HG03060 (cell line): Measurements from ENCODE around the gene TTLL12.
"Not testable (repeated sequence)": the region's sequence is repeated elsewhere in the genome, so short reads cannot be mapped to it uniquely, and the experiment has no call there.

Source experiments
- ATAC-seq: cut with Tn5 transposase; IDR thresholded peaks from one replicate; pipeline ENCODE4 v1.9.1; 2021; ENCODE audit warnings: low read depth, moderate number of reproducible peaks; ENCODE audit not compliant: unreplicated experiment

Gene TTLL12

GRCh38 chr22:43157874-43158546, 28.9 kb downstream of the TTLL12 start:
- ATAC-seq, result no peak

- ATAC-seq, result no peak
Measured at GRCh38 chr22:43156413-43156812, 30.5 kb downstream of the TTLL12 start.

DNA sequence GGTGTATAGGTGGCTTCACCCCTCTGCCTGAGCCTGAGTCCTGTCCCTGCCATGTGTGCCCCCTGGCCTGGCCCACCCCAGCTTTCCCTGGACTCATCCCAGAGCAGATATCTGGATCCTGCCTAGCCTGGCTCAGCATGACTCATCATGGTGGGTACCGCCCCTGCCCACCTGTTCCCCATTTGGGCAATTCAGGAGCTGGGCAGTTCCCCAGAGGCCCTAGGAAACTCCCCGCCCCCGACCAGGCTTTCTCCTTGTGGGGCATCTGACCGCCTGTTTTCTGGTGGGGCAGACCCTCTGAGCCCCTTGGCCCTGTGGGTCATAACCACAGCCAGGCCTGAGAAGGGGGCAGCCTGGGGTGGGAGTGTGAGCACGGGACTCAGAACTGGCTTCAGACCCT, 31.1 kb downstream of the TTLL12 start:
- no peak for ATAC-seq

- ATAC-seq, result no peak
Measured at GRCh38 chr22:43154887-43155536, 31.9 kb downstream of the TTLL12 start.

- no peak for ATAC-seq
Measured at GRCh38 chr22:43153899-43154298, 33.0 kb downstream of the TTLL12 start.

DNA sequence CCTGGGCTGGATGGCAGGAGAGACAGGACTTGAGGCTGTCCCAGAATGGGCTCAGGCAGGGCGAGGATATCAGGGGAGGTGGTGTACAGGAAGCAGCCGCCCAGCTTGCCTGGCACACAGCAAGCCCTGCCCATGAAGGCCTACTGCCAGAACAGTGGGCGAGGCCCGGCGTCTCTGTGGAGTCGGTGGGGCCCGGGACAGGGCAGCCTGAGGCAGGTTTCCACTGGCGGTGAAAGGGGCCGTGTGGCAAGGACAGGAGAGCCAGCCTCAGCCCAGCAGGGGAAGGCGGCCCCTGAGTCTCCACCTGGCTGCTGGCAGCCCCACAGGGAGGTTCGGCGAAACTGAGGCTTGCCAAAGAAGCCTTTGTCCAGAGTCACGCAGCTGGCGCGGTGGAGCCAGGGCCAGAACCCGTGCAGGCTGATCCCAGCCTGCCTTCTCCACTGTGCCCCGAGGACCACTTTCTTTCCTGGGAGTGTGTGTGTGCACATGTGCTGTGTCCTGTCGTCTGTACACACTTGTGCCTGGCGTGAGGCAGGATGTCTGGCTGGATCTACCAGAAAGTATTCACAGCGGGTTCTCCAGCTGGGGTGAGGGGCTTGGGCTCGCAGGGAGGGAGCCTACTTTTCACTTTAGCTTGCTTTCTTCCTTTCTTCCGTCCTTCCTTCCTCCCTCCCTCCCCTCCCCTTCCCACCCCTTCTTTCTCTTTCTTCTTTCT, 34.4 kb downstream of the TTLL12 start:
- ATAC-seq, result no peak

DNA sequence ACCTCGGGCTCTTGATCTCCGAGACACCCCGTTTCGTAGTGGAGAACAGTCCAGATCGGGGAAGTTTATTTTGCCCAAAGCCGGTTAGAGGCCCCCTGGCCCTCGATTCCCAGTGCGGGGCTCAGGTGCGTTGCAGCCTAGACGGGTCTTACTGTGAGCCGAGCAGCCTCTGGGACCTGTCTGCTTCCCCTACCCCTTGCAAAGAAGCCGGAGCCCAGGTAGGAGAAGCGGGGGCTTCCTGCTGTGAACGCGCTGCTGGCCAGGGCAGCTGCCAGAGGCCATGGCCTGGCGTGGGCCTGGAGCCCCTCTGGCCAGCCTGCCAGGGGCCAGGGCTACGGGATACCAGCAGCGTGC, 35.0 kb downstream of the TTLL12 start:
- no peak for ATAC-seq

- ATAC-seq, result no peak
Measured at GRCh38 chr22:43151251-43152002, 35.5 kb downstream of the TTLL12 start, which contains the start of gene TSPO. TSS of gene TSPO (plus strand) at chr22:43151559. CDS start at chr22:43159239, 7,680 bp downstream.

GRCh38 chr22:43150731-43151206, 36.2 kb downstream of the TTLL12 start:
- ATAC-seq, result no peak

- no peak for ATAC-seq
Measured at GRCh38 chr22:43148581-43148980, 38.4 kb downstream of the TTLL12 start.

DNA sequence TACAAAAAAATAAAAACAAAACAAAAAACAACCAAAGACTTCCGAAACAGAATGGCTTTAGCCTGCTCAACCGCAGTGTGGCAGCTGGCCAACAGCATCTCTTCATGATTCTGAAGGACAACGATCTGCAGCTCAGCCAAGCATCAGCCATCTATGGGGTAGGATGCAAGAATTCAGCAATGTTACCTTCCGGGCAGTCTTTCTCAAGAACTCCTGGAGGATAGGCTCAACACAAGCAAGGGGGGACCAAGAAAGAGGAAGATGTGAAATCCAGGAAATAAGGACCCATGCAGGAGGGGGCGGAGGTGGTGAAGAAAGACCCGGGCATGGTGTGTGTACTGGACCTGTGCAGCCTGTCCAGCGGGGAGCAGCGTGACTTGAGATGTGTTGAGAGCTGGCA, 39.1 kb downstream of the TTLL12 start:
- ATAC-seq, result no peak

GRCh38 chr22:43146332-43146731, 40.6 kb downstream of the TTLL12 start:
- ATAC-seq, result not testable (repeated sequence)

GRCh38 chr22:43145371-43145770, 41.6 kb downstream of the TTLL12 start:
- not testable (repeated sequence) for ATAC-seq

DNA sequence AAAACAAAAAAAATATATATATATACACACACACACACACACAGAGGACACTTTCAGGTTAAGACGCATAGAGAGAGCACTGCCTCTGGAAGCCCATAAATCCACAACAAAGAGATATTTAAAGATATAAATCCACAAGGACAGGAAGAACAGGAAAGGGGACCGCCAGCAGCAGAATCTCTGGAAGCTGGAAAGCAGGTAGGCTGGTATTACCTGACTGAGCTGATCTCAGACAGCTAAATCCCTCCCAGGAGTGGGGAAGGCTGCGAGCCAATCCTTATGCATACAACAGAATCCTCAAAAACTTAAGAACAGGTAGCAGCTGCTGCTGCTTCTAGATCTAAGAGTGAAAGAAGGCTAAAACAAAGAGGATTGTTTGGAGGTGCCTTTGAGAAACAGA, 42.0 kb downstream of the TTLL12 start:
- no peak for ATAC-seq

- ATAC-seq, result no peak
Measured at GRCh38 chr22:43142880-43143562, 43.9 kb downstream of the TTLL12 start, which contains the start of gene MCAT. TSS of gene MCAT (minus strand) at chr22:43143398. CDS start at chr22:43143348, 50 bp downstream.

DNA sequence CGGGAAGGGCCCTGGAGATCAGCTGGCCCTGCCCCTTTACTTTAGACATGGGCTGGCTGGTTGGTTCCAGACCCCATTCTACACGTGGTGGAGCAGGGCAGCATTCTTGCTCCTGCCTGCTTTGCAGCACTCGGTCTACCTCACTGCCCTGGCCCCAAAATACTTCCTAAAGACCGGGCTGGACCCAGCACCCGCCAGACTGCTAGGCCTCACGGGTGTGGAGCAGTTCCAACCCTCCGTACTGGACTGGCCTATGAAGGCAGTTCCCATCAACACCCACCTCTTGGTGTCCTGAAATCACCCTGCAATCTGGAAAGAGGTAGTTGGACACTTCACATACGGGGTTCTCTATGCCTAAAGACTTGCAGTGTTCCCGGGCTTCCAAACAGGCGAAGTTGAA, 50.1 kb downstream of the TTLL12 start:
- ATAC-seq, result no peak

DNA sequence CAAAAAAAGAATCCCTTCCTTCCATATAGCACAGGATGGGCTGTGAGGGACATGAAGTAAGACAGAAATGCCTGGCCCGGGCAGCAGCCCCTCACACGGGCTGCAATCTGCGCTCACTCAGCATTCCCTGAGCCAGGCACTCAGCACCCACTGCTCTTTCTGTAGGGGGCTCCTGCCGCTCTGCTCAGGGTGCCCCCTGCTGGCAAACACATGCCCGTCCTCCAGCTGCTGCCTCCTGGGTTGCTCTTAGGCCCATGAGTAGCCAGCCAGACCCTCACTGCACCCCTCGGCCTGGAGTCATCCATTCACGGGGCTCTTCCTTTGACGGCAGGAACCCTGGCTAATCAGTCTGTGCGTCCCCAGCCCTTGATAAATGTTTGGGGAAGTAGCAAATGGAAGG, 50.7 kb downstream of the TTLL12 start:
- no peak for ATAC-seq

DNA sequence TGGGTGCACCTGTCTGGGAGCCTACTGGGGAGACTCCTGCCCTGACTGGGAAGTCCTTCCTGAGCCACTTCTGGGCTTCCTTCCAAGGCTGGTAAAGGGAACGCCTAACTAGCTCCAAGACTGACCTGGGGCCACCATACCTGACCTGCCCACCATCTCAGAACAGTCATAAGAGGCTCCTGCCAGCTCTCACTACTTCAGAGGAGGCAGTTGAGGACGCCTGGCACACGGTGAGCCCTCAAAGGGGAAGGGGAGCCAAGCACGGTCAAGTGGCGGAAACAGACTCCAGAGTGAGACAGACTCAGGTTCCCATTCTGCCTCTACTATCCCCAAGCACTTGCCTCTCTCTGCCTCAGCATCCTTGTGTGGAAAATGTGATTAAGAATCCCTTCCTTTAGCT, 51.4 kb downstream of the TTLL12 start:
- no peak for ATAC-seq

- no peak for ATAC-seq
Measured at GRCh38 chr22:43134553-43134952, 52.4 kb downstream of the TTLL12 start.

GRCh38 chr22:43133401-43133800, 53.5 kb downstream of the TTLL12 start:
- no peak for ATAC-seq
